ENCODE data around the gene MUC4.
A peak's percentile ranks its signal among the peaks of the same experiment; 100 is the strongest.

Gene MUC4

GRCh38 chr3:195811756-195812155, at the start of gene MUC4:
MUC4 (minus strand) TSS chr3:195811929; CDS start chr3:195811817, 112 bp downstream.
- no peak within 1 kb of the TSS for H3K9ac ChIP-seq (ENCODE audit: low read length in 2 of 2)
- no peaks in the 10 kb centered on the region for H3K36me3 ChIP-seq (ENCODE audit: control insufficient read depth in 2 of 2, insufficient read depth in 2 of 2, low read length in 2 of 2)
- no peak within 1 kb of the TSS for H3K4me3 ChIP-seq (ENCODE audit: low read length in 2 of 2)
- H3K9me3 ChIP-seq (ENCODE audit: control insufficient read depth in 2 of 2, low read length in 2 of 2), result no peaks in the 10 kb centered on the region
- H3K4me1 ChIP-seq (ENCODE audit: control insufficient read depth, insufficient read depth, low read length), result no peaks in the 10 kb centered on the region
- peaks cover 6 to 9% of the 10 kb centered on the region in 2 donors for H3K27me3 ChIP-seq (ENCODE audit: control insufficient read depth in 1 of 2, insufficient read depth in 2 of 2, low read length in 2 of 2)
- no peak within 1 kb of the TSS for H3K27ac ChIP-seq (ENCODE audit: low read length)

- Histone ChIP-seq H3K27me3 (ENCODE audit: control insufficient read depth in 1 of 2, insufficient read depth in 2 of 2, low read length in 2 of 2) (peaks cover 0 to 2% of the 10 kb centered on the region in 2 donors), H3K36me3 (ENCODE audit: control insufficient read depth in 2 of 2, insufficient read depth in 2 of 2, low read length in 2 of 2) (no peaks in the 10 kb centered on the region), H3K9ac (ENCODE audit: low read length in 2 of 2) (no peak overlapping the region), H3K9me3 (ENCODE audit: control insufficient read depth in 2 of 2, low read length in 2 of 2) (no peaks in the 10 kb centered on the region), H3K4me3 (ENCODE audit: low read length in 2 of 2) (no peak overlapping the region), H3K4me1 (ENCODE audit: control insufficient read depth, insufficient read depth, low read length) (peaks cover 19% of the 10 kb centered on the region), H3K27ac (ENCODE audit: low read length) (no peak overlapping the region)
Measured at GRCh38 chr3:195860456-195860855, 48.7 kb upstream of the MUC4 start.

- Histone ChIP-seq H3K4me1 (ENCODE audit: control insufficient read depth, insufficient read depth, low read length) (peaks cover 19% of the 10 kb centered on the region), H3K27ac (ENCODE audit: low read length) (no peak overlapping the region), H3K36me3 (ENCODE audit: control insufficient read depth in 2 of 2, insufficient read depth in 2 of 2, low read length in 2 of 2) (no peaks in the 10 kb centered on the region), H3K9me3 (ENCODE audit: control insufficient read depth in 2 of 2, low read length in 2 of 2) (no peaks in the 10 kb centered on the region), H3K9ac (ENCODE audit: low read length in 2 of 2) (peak overlapping the region; percentile 5 to 7), H3K4me3 (ENCODE audit: low read length in 2 of 2) (peak overlapping the region in 1 of 2 donors; percentile 49), H3K27me3 (ENCODE audit: control insufficient read depth in 1 of 2, insufficient read depth in 2 of 2, low read length in 2 of 2) (peaks cover 0 to 2% of the 10 kb centered on the region in 2 donors)
Measured at GRCh38 chr3:195859846-195860411, 48.2 kb upstream of the MUC4 start.

- no peak overlapping the region for H3K27ac ChIP-seq (ENCODE audit: low read length)
- H3K9me3 ChIP-seq (ENCODE audit: control insufficient read depth in 2 of 2, low read length in 2 of 2), result no peaks in the 10 kb centered on the region
- peak overlapping the region in 1 of 2 donors; percentile 7 for H3K9ac ChIP-seq (ENCODE audit: low read length in 2 of 2)
- H3K27me3 ChIP-seq (ENCODE audit: control insufficient read depth in 1 of 2, insufficient read depth in 2 of 2, low read length in 2 of 2), result peaks cover 0 to 2% of the 10 kb centered on the region in 2 donors
- H3K4me1 ChIP-seq (ENCODE audit: control insufficient read depth, insufficient read depth, low read length), result peaks cover 19% of the 10 kb centered on the region
- H3K4me3 ChIP-seq (ENCODE audit: low read length in 2 of 2), result peak overlapping the region in 1 of 2 donors; percentile 49
- H3K36me3 ChIP-seq (ENCODE audit: control insufficient read depth in 2 of 2, insufficient read depth in 2 of 2, low read length in 2 of 2), result no peaks in the 10 kb centered on the region
Measured at GRCh38 chr3:195859061-195859845, 47.5 kb upstream of the MUC4 start.

GRCh38 chr3:195856410-195857084, 44.8 kb upstream of the MUC4 start:
- Histone ChIP-seq H3K27me3 (ENCODE audit: control insufficient read depth in 1 of 2, insufficient read depth in 2 of 2, low read length in 2 of 2) (peaks cover 0 to 2% of the 10 kb centered on the region in 2 donors), H3K27ac (ENCODE audit: low read length) (no peak overlapping the region), H3K36me3 (ENCODE audit: control insufficient read depth in 2 of 2, insufficient read depth in 2 of 2, low read length in 2 of 2) (no peaks in the 10 kb centered on the region), H3K4me1 (ENCODE audit: control insufficient read depth, insufficient read depth, low read length) (peaks cover 10% of the 10 kb centered on the region), H3K9me3 (ENCODE audit: control insufficient read depth in 2 of 2, low read length in 2 of 2) (no peaks in the 10 kb centered on the region), H3K9ac (ENCODE audit: low read length in 2 of 2) (no peak overlapping the region), H3K4me3 (ENCODE audit: low read length in 2 of 2) (no peak overlapping the region)

- no peaks in the 10 kb centered on the region for H3K9me3 ChIP-seq (ENCODE audit: control insufficient read depth in 2 of 2, low read length in 2 of 2)
- no peak overlapping the region for H3K9ac ChIP-seq (ENCODE audit: low read length in 2 of 2)
- peaks cover 17% of the 10 kb centered on the region for H3K4me1 ChIP-seq (ENCODE audit: control insufficient read depth, insufficient read depth, low read length)
- no peak overlapping the region for H3K4me3 ChIP-seq (ENCODE audit: low read length in 2 of 2)
- H3K27me3 ChIP-seq (ENCODE audit: control insufficient read depth in 1 of 2, insufficient read depth in 2 of 2, low read length in 2 of 2), result peaks cover 0 to 2% of the 10 kb centered on the region in 2 donors
- no peak overlapping the region for H3K27ac ChIP-seq (ENCODE audit: low read length)
- no peaks in the 10 kb centered on the region for H3K36me3 ChIP-seq (ENCODE audit: control insufficient read depth in 2 of 2, insufficient read depth in 2 of 2, low read length in 2 of 2)
Measured at GRCh38 chr3:195855471-195856409, 44.0 kb upstream of the MUC4 start.

- Histone ChIP-seq H3K27ac (ENCODE audit: low read length) (no peak overlapping the region), H3K9ac (ENCODE audit: low read length in 2 of 2) (no peak overlapping the region), H3K4me3 (ENCODE audit: low read length in 2 of 2) (no peak overlapping the region), H3K4me1 (ENCODE audit: control insufficient read depth, insufficient read depth, low read length) (peaks cover 16% of the 10 kb centered on the region), H3K27me3 (ENCODE audit: control insufficient read depth in 1 of 2, insufficient read depth in 2 of 2, low read length in 2 of 2) (peaks cover 0 to 2% of the 10 kb centered on the region in 2 donors), H3K9me3 (ENCODE audit: control insufficient read depth in 2 of 2, low read length in 2 of 2) (no peaks in the 10 kb centered on the region), H3K36me3 (ENCODE audit: control insufficient read depth in 2 of 2, insufficient read depth in 2 of 2, low read length in 2 of 2) (no peaks in the 10 kb centered on the region)
Measured at GRCh38 chr3:195854628-195855294, 43.0 kb upstream of the MUC4 start.

- Histone ChIP-seq H3K9ac (ENCODE audit: low read length in 2 of 2) (no peak overlapping the region), H3K27ac (ENCODE audit: low read length) (no peak overlapping the region), H3K36me3 (ENCODE audit: control insufficient read depth in 2 of 2, insufficient read depth in 2 of 2, low read length in 2 of 2) (no peaks in the 10 kb centered on the region), H3K27me3 (ENCODE audit: control insufficient read depth in 1 of 2, insufficient read depth in 2 of 2, low read length in 2 of 2) (peaks cover 0 to 2% of the 10 kb centered on the region in 2 donors), H3K9me3 (ENCODE audit: control insufficient read depth in 2 of 2, low read length in 2 of 2) (no peaks in the 10 kb centered on the region), H3K4me3 (ENCODE audit: low read length in 2 of 2) (no peak overlapping the region), H3K4me1 (ENCODE audit: control insufficient read depth, insufficient read depth, low read length) (peaks cover 8% of the 10 kb centered on the region)
Measured at GRCh38 chr3:195853996-195854395, 42.3 kb upstream of the MUC4 start.

GRCh38 chr3:195853036-195853435, 41.3 kb upstream of the MUC4 start:
- H3K27ac ChIP-seq (ENCODE audit: low read length), result no peak overlapping the region
- no peaks in the 10 kb centered on the region for H3K9me3 ChIP-seq (ENCODE audit: control insufficient read depth in 2 of 2, low read length in 2 of 2)
- peaks cover 0 to 2% of the 10 kb centered on the region in 2 donors for H3K27me3 ChIP-seq (ENCODE audit: control insufficient read depth in 1 of 2, insufficient read depth in 2 of 2, low read length in 2 of 2)
- H3K36me3 ChIP-seq (ENCODE audit: control insufficient read depth in 2 of 2, insufficient read depth in 2 of 2, low read length in 2 of 2), result no peaks in the 10 kb centered on the region
- H3K4me1 ChIP-seq (ENCODE audit: control insufficient read depth, insufficient read depth, low read length), result peaks cover 7% of the 10 kb centered on the region
- H3K4me3 ChIP-seq (ENCODE audit: low read length in 2 of 2), result no peak overlapping the region
- no peak overlapping the region for H3K9ac ChIP-seq (ENCODE audit: low read length in 2 of 2)

Data from stomach smooth muscle (tissue), 2 donors.